ENCODE data around the gene SPAG17. TPM values are rescaled to one million over a fixed set of nuclear protein-coding genes. Genes with fewer than 3 reads are reported as not detected.

Gene SPAG17
- polyA plus RNA-seq, 1 donor: 1.4 TPM

DNA sequence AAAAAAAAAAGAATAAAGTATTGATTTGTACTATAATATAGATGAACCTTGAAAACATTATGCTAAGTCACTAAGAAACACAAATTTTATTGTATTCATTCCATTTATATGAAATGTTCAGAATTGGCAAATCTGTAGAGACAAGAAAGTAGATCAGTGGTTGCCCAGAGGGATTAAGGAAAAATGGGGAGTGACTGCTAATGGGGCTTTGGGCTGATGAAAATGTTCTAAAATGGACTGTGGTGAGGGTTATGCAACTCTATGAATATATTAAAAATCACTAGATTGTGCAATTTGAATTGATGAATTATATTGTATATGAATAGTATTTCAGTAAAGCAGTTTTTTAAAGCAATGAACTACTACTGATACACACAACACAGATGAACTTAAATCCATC lies 265.7 kb downstream of the SPAG17 start:
- no peak for DNase-seq
- Histone ChIP-seq H3K9me3 (ENCODE audit: control insufficient read depth, low read depth, low read length) (no peaks in the 10 kb centered on the region), H3K27me3 (ENCODE audit: control insufficient read depth, insufficient read depth, low read length) (no peaks in the 10 kb centered on the region), H3K27ac (ENCODE audit: low read length) (no peak overlapping the region), H3K36me3 (ENCODE audit: control insufficient read depth, insufficient read depth, low read length) (peaks cover 36% of the 10 kb centered on the region), H3K4me1 (ENCODE audit: control insufficient read depth, insufficient read depth, low read length) (no peaks in the 10 kb centered on the region), H3K4me3 (ENCODE audit: low read length) (no peak overlapping the region)

DNA sequence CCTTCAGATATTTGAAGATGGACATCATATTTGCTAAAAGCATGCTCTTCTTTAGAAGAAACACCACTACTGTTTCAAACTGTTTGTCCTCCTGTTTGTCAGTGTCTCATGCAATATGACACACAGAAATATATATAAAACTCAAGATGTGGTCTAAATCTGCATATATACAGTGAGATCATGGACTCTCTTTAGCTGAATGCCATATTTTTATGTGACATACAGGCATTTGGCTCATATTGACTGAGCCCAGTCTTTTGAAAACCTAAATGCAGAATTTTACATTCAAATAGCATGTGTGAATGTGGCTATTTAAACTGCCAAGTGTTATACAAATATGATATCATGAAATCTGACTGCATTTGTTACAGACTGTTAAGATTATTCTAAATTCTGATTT lies 274.0 kb downstream of the SPAG17 start:
- H3K27ac ChIP-seq (ENCODE audit: low read length): no peak overlapping the region
- no peak for DNase-seq
- no peaks in the 10 kb centered on the region for H3K27me3 ChIP-seq (ENCODE audit: control insufficient read depth, insufficient read depth, low read length)
- H3K36me3 ChIP-seq (ENCODE audit: control insufficient read depth, insufficient read depth, low read length): peaks cover 66% of the 10 kb centered on the region
- H3K9me3 ChIP-seq (ENCODE audit: control insufficient read depth, low read depth, low read length): no peaks in the 10 kb centered on the region
- H3K4me1 ChIP-seq (ENCODE audit: control insufficient read depth, insufficient read depth, low read length): no peaks in the 10 kb centered on the region
- H3K4me3 ChIP-seq (ENCODE audit: low read length): no peak overlapping the region

DNA sequence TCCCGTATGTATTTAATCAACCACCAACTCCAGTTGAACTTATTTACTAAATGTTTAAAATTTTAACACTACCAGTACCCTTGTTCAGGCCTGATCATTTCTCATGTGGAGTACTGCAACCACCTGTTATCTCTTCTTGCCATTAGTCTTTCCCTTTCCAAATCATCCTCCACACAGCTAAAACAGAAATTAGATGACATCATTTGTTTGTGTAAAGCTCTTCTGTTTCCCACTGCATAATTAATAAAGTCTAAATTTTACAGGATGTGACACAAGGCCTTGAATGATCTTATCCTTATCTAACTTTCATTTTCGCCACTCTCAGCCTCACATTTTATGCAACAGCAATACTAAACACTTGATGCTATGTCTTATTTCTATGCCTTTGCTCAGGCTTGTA lies 280.0 kb downstream of the SPAG17 start:
- 83% methylated on average over 1 of the region's 2 CpGs for WGBS (ENCODE audit: insufficient coverage, low lambda C conversion rate)
- H3K4me3 ChIP-seq (ENCODE audit: low read length): no peak overlapping the region
- no peaks in the 10 kb centered on the region for H3K4me1 ChIP-seq (ENCODE audit: control insufficient read depth, insufficient read depth, low read length)
- no peak overlapping the region for H3K27ac ChIP-seq (ENCODE audit: low read length)
- no peaks in the 10 kb centered on the region for H3K27me3 ChIP-seq (ENCODE audit: control insufficient read depth, insufficient read depth, low read length)
- peaks cover 48% of the 10 kb centered on the region for H3K36me3 ChIP-seq (ENCODE audit: control insufficient read depth, insufficient read depth, low read length)
- DNase-seq: no peak
- H3K9me3 ChIP-seq (ENCODE audit: control insufficient read depth, low read depth, low read length): no peaks in the 10 kb centered on the region

DNA sequence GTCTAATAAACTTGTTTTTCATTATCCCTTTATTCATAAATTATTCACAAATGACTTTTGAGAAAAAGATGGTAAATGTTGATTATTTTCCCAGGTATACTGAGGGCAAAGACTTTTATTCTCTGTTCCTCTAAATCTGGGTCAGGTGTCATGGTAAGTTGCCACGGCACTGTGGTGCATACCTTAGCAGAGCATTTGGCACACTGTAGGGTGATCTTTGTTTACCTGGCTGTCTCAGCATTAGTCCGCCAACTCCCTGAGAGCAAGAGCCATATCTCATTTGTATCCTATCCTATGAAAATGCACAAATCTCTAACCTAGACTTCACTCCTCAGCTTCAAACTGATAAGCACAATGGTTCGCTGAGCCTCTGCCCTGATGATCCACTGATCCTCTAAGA lies 280.5 kb downstream of the SPAG17 start:
- H3K36me3 ChIP-seq (ENCODE audit: control insufficient read depth, insufficient read depth, low read length): peaks cover 43% of the 10 kb centered on the region
- H3K27ac ChIP-seq (ENCODE audit: low read length): no peak overlapping the region
- no CpG with 5 or more reads among the region's 3 CpGs for WGBS (ENCODE audit: insufficient coverage, low lambda C conversion rate)
- no peak for DNase-seq
- H3K9me3 ChIP-seq (ENCODE audit: control insufficient read depth, low read depth, low read length): no peaks in the 10 kb centered on the region
- no peaks in the 10 kb centered on the region for H3K27me3 ChIP-seq (ENCODE audit: control insufficient read depth, insufficient read depth, low read length)
- H3K4me1 ChIP-seq (ENCODE audit: control insufficient read depth, insufficient read depth, low read length): no peaks in the 10 kb centered on the region
- H3K4me3 ChIP-seq (ENCODE audit: low read length): no peak overlapping the region
